22Rv1 (cell line): Measurements from ENCODE around the gene GATAD2B.
"Not testable (repeated sequence)": the region's sequence is repeated elsewhere in the genome, so short reads cannot be mapped to it uniquely, and the experiment has no call there.

ENCODE experiments used
- H3K27ac ChIP-seq: fragments of 450-650 bp; 2 replicates; pipeline ENCODE4 v1.5.1; 2017
- CTCF ChIP-seq: fragments of 450-650 bp; IDR thresholded peaks from 2 replicates; pipeline ENCODE4 v1.5.1; 2017; ENCODE audit warnings: mild to moderate bottlenecking
- ZFX ChIP-seq: fragments of 450-650 bp; IDR thresholded peaks from 2 replicates; pipeline ENCODE4 v1.6.1; 2017; ENCODE audit warnings: antibody characterized with exemption, borderline replicate concordance

GATAD2B gene

GRCh38 chr1:153912349-153912748 is 10.4 kb downstream of the GATAD2B start:
- TF ChIP-seq ZFX (no peak), CTCF (no peak)
- H3K27ac ChIP-seq = no peak overlapping the region

GRCh38 chr1:153910560-153910959 is 12.2 kb downstream of the GATAD2B start:
- not testable (repeated sequence) for H3K27ac ChIP-seq

- no peak for TF ChIP-seq CTCF
- TF ChIP-seq ZFX = no peak
- no peak overlapping the region for H3K27ac ChIP-seq
Measured at GRCh38 chr1:153908071-153908470, 14.7 kb downstream of the GATAD2B start.

GRCh38 chr1:153907134-153907533 is 15.6 kb downstream of the GATAD2B start:
- no peak for TF ChIP-seq CTCF
- no peak for TF ChIP-seq ZFX
- H3K27ac ChIP-seq = no peak overlapping the region

GRCh38 chr1:153906396-153906795 is 16.4 kb downstream of the GATAD2B start:
- no peak for TF ChIP-seq ZFX
- no peak for TF ChIP-seq CTCF
- H3K27ac ChIP-seq = no peak overlapping the region

- not testable (repeated sequence) for H3K27ac ChIP-seq
Measured at GRCh38 chr1:153905908-153906307, 16.9 kb downstream of the GATAD2B start.

- no peak for TF ChIP-seq ZFX
- no peak for TF ChIP-seq CTCF
- H3K27ac ChIP-seq = no peak overlapping the region
Measured at GRCh38 chr1:153903841-153904455, 18.8 kb downstream of the GATAD2B start.

- no peak overlapping the region for H3K27ac ChIP-seq
Measured at GRCh38 chr1:153899509-153899908, 23.3 kb downstream of the GATAD2B start.

GRCh38 chr1:153895866-153896265 is 26.9 kb downstream of the GATAD2B start:
- not testable (repeated sequence) for H3K27ac ChIP-seq

More at GRCh38 chr1:153899509-153899908, 23.3 kb downstream of the GATAD2B start:
- TF ChIP-seq CTCF (no peak), ZFX (no peak)

GRCh38 chr1:153891042-153891441 is 31.7 kb downstream of the GATAD2B start:
- not testable (repeated sequence) for H3K27ac ChIP-seq
